DND-41 (cell line): ENCODE measurements around the gene CCDC30.

Experiments used
- ATAC-seq: fragments of 200-7000 bp; cut with Tn5 transposase; 3 replicates; pipeline ENCODE4 v1.9.1; 2021; ENCODE audit warnings: low read depth; ENCODE audit not compliant: insufficient read depth
- DNase-seq: peaks from one replicate; pipeline ENCODE4 v3.0.0-alpha.2; 2020
- H2AFZ ChIP-seq: 2 replicates; pipeline ENCODE4 v1.6.0; 2012; ENCODE audit warnings: low read depth, low read length
- H3K27ac ChIP-seq: 2 replicates; pipeline ENCODE4 v1.5.1; 2012; ENCODE audit warnings: low read length, inconsistent platforms
- H3K27me3 ChIP-seq: fragments of 200-600 bp; sonication (generic); 2 replicates; pipeline ENCODE4 v1.6.0; 2012; ENCODE audit warnings: low read length, mild to moderate bottlenecking, inconsistent platforms; ENCODE audit not compliant: insufficient read depth, poor library complexity
- H3K36me3 ChIP-seq: 2 replicates; pipeline ENCODE4 v1.5.1; 2012; ENCODE audit warnings: low read length, inconsistent platforms; ENCODE audit not compliant: insufficient read depth
- H3K4me1 ChIP-seq: 2 replicates; pipeline ENCODE4 v1.5.1; 2012; ENCODE audit warnings: mild to moderate bottlenecking, low read length; ENCODE audit not compliant: insufficient read depth
- H3K4me2 ChIP-seq: 2 replicates; pipeline ENCODE4 v1.6.0; 2012; ENCODE audit warnings: mild to moderate bottlenecking, moderate library complexity, low read length, inconsistent platforms; ENCODE audit not compliant: insufficient read depth
- H3K4me3 ChIP-seq, 2 experiments: fragments of 200-600 bp in 1 of 2; shearing (Covaris generic) in 1 of 2; 2 replicates each; pipeline ENCODE4 v1.5.1; 2012 to 2016; ENCODE audit warnings: inconsistent platforms in 2 of 2, low read length in 2 of 2, mild to moderate bottlenecking in 2 of 2, low read depth in 1 of 2, moderate library complexity in 1 of 2
- H3K79me2 ChIP-seq: 2 replicates; pipeline ENCODE4 v1.6.0; 2012; ENCODE audit warnings: low read length, inconsistent platforms; ENCODE audit not compliant: insufficient read depth
- H3K9ac ChIP-seq: 2 replicates; pipeline ENCODE4 v1.6.0; 2012; ENCODE audit warnings: low read depth, mild to moderate bottlenecking, inconsistent platforms, low read length, moderate library complexity
- H3K9me3 ChIP-seq: 2 replicates; pipeline ENCODE4 v1.5.1; 2012; ENCODE audit warnings: low read length, moderate library complexity, mild to moderate bottlenecking, inconsistent platforms; ENCODE audit not compliant: insufficient read depth, severe bottlenecking
- H4K20me1 ChIP-seq: 2 replicates; pipeline ENCODE4 v1.6.0; 2012; ENCODE audit warnings: low read length; ENCODE audit not compliant: insufficient read depth
- EZH2 ChIP-seq: IDR thresholded peaks from 3 replicates; pipeline ENCODE4 v1.6.1; 2012; ENCODE audit warnings: borderline replicate concordance, low read depth, mild to moderate bottlenecking, moderate library complexity, low read length, inconsistent platforms; ENCODE audit not compliant: severe bottlenecking
- TF ChIP-seq, protein P1 (sequence below): IDR thresholded peaks from 2 replicates; pipeline ENCODE4 v1.5.1; 2012; ENCODE audit warnings: borderline replicate concordance, low read length, moderate library complexity, mild to moderate bottlenecking; ENCODE audit not compliant: poor library complexity, severe bottlenecking; ENCODE audit errors: extremely low read depth

CCDC30 gene

GRCh38 chr1:42692461-42692860 is 229.4 kb downstream of the CCDC30 start:
- no peak overlapping the region for H3K4me3 ChIP-seq
- TF ChIP-seq, protein P1, sequence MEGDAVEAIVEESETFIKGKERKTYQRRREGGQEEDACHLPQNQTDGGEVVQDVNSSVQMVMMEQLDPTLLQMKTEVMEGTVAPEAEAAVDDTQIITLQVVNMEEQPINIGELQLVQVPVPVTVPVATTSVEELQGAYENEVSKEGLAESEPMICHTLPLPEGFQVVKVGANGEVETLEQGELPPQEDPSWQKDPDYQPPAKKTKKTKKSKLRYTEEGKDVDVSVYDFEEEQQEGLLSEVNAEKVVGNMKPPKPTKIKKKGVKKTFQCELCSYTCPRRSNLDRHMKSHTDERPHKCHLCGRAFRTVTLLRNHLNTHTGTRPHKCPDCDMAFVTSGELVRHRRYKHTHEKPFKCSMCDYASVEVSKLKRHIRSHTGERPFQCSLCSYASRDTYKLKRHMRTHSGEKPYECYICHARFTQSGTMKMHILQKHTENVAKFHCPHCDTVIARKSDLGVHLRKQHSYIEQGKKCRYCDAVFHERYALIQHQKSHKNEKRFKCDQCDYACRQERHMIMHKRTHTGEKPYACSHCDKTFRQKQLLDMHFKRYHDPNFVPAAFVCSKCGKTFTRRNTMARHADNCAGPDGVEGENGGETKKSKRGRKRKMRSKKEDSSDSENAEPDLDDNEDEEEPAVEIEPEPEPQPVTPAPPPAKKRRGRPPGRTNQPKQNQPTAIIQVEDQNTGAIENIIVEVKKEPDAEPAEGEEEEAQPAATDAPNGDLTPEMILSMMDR: no peak
- TF ChIP-seq EZH2: no peak
- H4K20me1 ChIP-seq: peaks cover 94% of the 10 kb centered on the region
- peaks cover 17% of the 10 kb centered on the region for H3K4me1 ChIP-seq
- H3K4me2 ChIP-seq: 0 out of 2 replicates have a peak overlapping the region, but pooled peaks have one; percentile 9
- H3K27ac ChIP-seq: no peak overlapping the region
- no peak overlapping the region for H3K9ac ChIP-seq
- no peaks in the 10 kb centered on the region for H3K9me3 ChIP-seq
- peaks cover 91% of the 10 kb centered on the region for H3K36me3 ChIP-seq
- ATAC-seq (no peak), DNase-seq (no peak)
- H3K79me2 ChIP-seq: peaks cover 99% of the 10 kb centered on the region
- no peaks in the 10 kb centered on the region for H3K27me3 ChIP-seq
- H2AFZ ChIP-seq: no peak overlapping the region

GRCh38 chr1:42692911-42693310 is 229.8 kb downstream of the CCDC30 start:
- Histone ChIP-seq H2AFZ (no peak overlapping the region), H4K20me1 (peaks cover 92% of the 10 kb centered on the region), H3K4me1 (peaks cover 12% of the 10 kb centered on the region), H3K9me3 (no peaks in the 10 kb centered on the region), H3K9ac (no peak overlapping the region), H3K4me2 (0 out of 2 replicates have a peak overlapping the region, but pooled peaks have one; percentile 9), H3K27ac (no peak overlapping the region), H3K27me3 (no peaks in the 10 kb centered on the region), H3K4me3 (no peak overlapping the region), H3K36me3 (peaks cover 91% of the 10 kb centered on the region), H3K79me2 (peaks cover 99% of the 10 kb centered on the region)
- TF ChIP-seq EZH2: no peak
- TF ChIP-seq, protein P1: no peak
- no peak for DNase-seq
- no peak for ATAC-seq

- Histone ChIP-seq H3K9ac (no peak overlapping the region), H3K9me3 (no peaks in the 10 kb centered on the region), H3K79me2 (peaks cover 89% of the 10 kb centered on the region), H3K36me3 (peaks cover 99% of the 10 kb centered on the region), H3K4me3 (no peak overlapping the region), H3K4me1 (no peaks in the 10 kb centered on the region), H4K20me1 (peaks cover 78% of the 10 kb centered on the region), H3K27ac (no peak overlapping the region), H2AFZ (no peak overlapping the region), H3K4me2 (no peak overlapping the region), H3K27me3 (no peaks in the 10 kb centered on the region)
- no peak for ATAC-seq
- TF ChIP-seq, protein P1: no peak
- TF ChIP-seq EZH2: no peak
- DNase-seq: no peak
Observed at GRCh38 chr1:42698081-42698813, 235.2 kb downstream of the CCDC30 start.
